OCI-LY3 (cell line): ENCODE results near the gene MIER2.

Source experiments
- H2AFZ ChIP-seq: fragments of 200-600, 300-600 bp; shearing (Covaris generic); 2 replicates; pipeline ENCODE4 v1.6.0; 2014; ENCODE audit warnings: antibody characterized with exemption, low read depth, low read length
- H3K27ac ChIP-seq: fragments of 200-600, 300-600 bp; sonication (generic); 2 replicates; pipeline ENCODE4 v1.5.1; 2014; ENCODE audit warnings: mild to moderate bottlenecking, low read length, moderate library complexity, mixed read lengths
- H3K27me3 ChIP-seq: fragments of 200-600, 300-600 bp; sonication (generic); 2 replicates; pipeline ENCODE4 v1.6.1; 2014; ENCODE audit warnings: low read depth, low read length, mixed read lengths
- H3K36me3 ChIP-seq: fragments of 200-600, 300-600 bp; sonication (generic); replicated peaks from 2 replicates; pipeline ENCODE3; 2014; ENCODE audit warnings: low read depth, low read length, mixed read lengths
- H3K4me1 ChIP-seq: fragments of 300-600, 200-600 bp; sonication (generic); 2 replicates; pipeline ENCODE4 v1.6.1; 2014; ENCODE audit warnings: low read length, mixed read lengths
- H3K4me2 ChIP-seq: fragments of 200-600, 300-600 bp; sonication (generic); 2 replicates; pipeline ENCODE4 v1.6.1; 2014; ENCODE audit warnings: low read length, mixed read lengths
- H3K4me3 ChIP-seq: fragments of 300-600, 200-600 bp; sonication (generic); 2 replicates; pipeline ENCODE4 v1.5.1; 2014; ENCODE audit warnings: antibody characterized with exemption, mild to moderate bottlenecking, low read length, moderate library complexity
- H3K79me2 ChIP-seq: fragments of 300-600, 200-600 bp; shearing (Covaris generic); 2 replicates; pipeline ENCODE4 v1.6.1; 2014; ENCODE audit warnings: mild to moderate bottlenecking, low read length, mixed read lengths
- H3K9ac ChIP-seq: fragments of 300-600, 200-600 bp; shearing (Covaris generic); 2 replicates; pipeline ENCODE4 v1.6.0; 2014; ENCODE audit warnings: mild to moderate bottlenecking, low read length, moderate library complexity
- H3K9me3 ChIP-seq: fragments of 200-600, 300-600 bp; shearing (Covaris generic); 2 replicates; pipeline ENCODE4 v1.6.1; 2014; ENCODE audit warnings: low read length, mixed read lengths; ENCODE audit not compliant: insufficient read depth
- H4K20me1 ChIP-seq: fragments of 200-600, 300-600 bp; sonication (generic); 2 replicates; pipeline ENCODE4 v1.6.1; 2016; ENCODE audit warnings: low read length, mixed read lengths; ENCODE audit not compliant: insufficient read depth
- EZH2phosphoT487 ChIP-seq: fragments of 200-600 bp; shearing (Covaris generic); IDR thresholded peaks from 2 replicates; pipeline ENCODE4 v1.6.1; 2018; ENCODE audit warnings: antibody characterized with exemption, mixed run types, low read depth
- TF ChIP-seq, protein P1 (sequence below): fragments of 200-600, 300-600 bp; sonication (generic); IDR thresholded peaks from 2 replicates; pipeline ENCODE4 v1.5.1; 2014; ENCODE audit warnings: antibody characterized with exemption, low read length, low read depth

Gene MIER2

GRCh38 chr19:306151-306900, 38.3 kb downstream of the MIER2 start:
- TF ChIP-seq, protein P1, sequence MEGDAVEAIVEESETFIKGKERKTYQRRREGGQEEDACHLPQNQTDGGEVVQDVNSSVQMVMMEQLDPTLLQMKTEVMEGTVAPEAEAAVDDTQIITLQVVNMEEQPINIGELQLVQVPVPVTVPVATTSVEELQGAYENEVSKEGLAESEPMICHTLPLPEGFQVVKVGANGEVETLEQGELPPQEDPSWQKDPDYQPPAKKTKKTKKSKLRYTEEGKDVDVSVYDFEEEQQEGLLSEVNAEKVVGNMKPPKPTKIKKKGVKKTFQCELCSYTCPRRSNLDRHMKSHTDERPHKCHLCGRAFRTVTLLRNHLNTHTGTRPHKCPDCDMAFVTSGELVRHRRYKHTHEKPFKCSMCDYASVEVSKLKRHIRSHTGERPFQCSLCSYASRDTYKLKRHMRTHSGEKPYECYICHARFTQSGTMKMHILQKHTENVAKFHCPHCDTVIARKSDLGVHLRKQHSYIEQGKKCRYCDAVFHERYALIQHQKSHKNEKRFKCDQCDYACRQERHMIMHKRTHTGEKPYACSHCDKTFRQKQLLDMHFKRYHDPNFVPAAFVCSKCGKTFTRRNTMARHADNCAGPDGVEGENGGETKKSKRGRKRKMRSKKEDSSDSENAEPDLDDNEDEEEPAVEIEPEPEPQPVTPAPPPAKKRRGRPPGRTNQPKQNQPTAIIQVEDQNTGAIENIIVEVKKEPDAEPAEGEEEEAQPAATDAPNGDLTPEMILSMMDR: no peak
- TF ChIP-seq EZH2phosphoT487: no peak
- no peaks in the 10 kb centered on the region for H3K9me3 ChIP-seq
- no peaks in the 10 kb centered on the region for H3K36me3 ChIP-seq
- H3K79me2 ChIP-seq: no peaks in the 10 kb centered on the region
- no peak overlapping the region for H3K4me2 ChIP-seq
- no peaks in the 10 kb centered on the region for H3K4me1 ChIP-seq
- no peak overlapping the region for H3K4me3 ChIP-seq
- H3K27me3 ChIP-seq: no peaks in the 10 kb centered on the region
- no peaks in the 10 kb centered on the region for H4K20me1 ChIP-seq
- H3K9ac ChIP-seq: no peak overlapping the region
- H3K27ac ChIP-seq: no peak overlapping the region
- H2AFZ ChIP-seq: no peak overlapping the region

GRCh38 chr19:305240-306150, 39.1 kb downstream of the MIER2 start:
- H3K9me3 ChIP-seq: no peaks in the 10 kb centered on the region
- H4K20me1 ChIP-seq: no peaks in the 10 kb centered on the region
- no peaks in the 10 kb centered on the region for H3K27me3 ChIP-seq
- H2AFZ ChIP-seq: no peak overlapping the region
- no peak overlapping the region for H3K9ac ChIP-seq
- H3K4me2 ChIP-seq: no peak overlapping the region
- H3K36me3 ChIP-seq: no peaks in the 10 kb centered on the region
- no peak overlapping the region for H3K27ac ChIP-seq
- H3K4me1 ChIP-seq: no peaks in the 10 kb centered on the region
- H3K79me2 ChIP-seq: no peaks in the 10 kb centered on the region
- H3K4me3 ChIP-seq: no peak overlapping the region
- TF ChIP-seq, protein P1: no peak
- TF ChIP-seq EZH2phosphoT487: no peak

DNA sequence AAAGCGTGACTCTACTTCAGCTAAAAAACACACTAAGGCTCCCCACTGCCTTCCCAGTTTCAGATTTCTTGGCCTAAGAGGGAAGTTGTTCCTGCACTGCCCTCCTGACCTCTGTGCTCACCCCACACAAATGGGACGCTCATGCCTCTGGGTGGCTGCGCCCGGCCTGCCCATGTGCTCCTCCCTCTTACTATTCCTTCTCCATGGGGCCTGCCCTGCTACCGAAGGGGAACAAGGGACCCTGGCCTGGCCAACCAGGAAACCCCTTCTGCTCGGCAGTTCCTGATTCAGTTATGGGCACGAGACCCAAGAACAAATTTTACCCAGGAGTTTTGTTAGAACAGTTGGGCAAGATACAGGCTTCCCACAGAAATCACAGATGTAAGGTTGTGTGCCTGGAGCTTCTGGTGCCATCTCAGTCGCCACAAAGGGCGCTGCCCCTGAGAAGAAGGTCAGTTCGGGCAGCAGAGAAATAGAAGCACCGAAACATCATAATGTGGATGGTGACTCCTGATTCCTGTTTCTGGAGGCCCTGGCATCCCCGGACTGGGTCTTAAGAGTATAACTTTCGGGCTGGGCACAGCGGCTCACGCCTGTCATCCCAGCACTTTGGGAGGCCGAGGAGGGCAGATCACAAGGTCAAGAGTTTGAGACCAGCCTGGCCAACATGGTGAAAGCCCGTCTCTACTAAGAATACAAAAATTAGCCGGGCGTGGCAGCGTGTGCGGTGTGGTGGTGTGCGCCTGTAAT, 47.9 kb downstream of the MIER2 start:
- no peaks in the 10 kb centered on the region for H3K79me2 ChIP-seq
- H4K20me1 ChIP-seq: no peaks in the 10 kb centered on the region
- no peak overlapping the region for H3K9ac ChIP-seq
- H3K36me3 ChIP-seq: no peaks in the 10 kb centered on the region
- TF ChIP-seq, protein P1: no peak
- no peak for TF ChIP-seq EZH2phosphoT487
- H3K27ac ChIP-seq: no peak overlapping the region
- no peak overlapping the region for H3K4me3 ChIP-seq
- no peaks in the 10 kb centered on the region for H3K4me1 ChIP-seq
- no peaks in the 10 kb centered on the region for H3K27me3 ChIP-seq
- no peak overlapping the region for H3K4me2 ChIP-seq
- no peak overlapping the region for H2AFZ ChIP-seq
- H3K9me3 ChIP-seq: no peaks in the 10 kb centered on the region
